22Rv1 (cell line): Measurements from ENCODE around the gene SLC25A10.
"Not testable (repeated sequence)": the region's sequence is repeated elsewhere in the genome, so short reads cannot be mapped to it uniquely, and the experiment has no call there.

Source experiments
- H3K27ac ChIP-seq: fragments of 450-650 bp; 2 replicates; pipeline ENCODE4 v1.5.1; 2017
- CTCF ChIP-seq: fragments of 450-650 bp; IDR thresholded peaks from 2 replicates; pipeline ENCODE4 v1.5.1; 2017; ENCODE audit warnings: mild to moderate bottlenecking
- ZFX ChIP-seq: fragments of 450-650 bp; IDR thresholded peaks from 2 replicates; pipeline ENCODE4 v1.6.1; 2017; ENCODE audit warnings: antibody characterized with exemption, borderline replicate concordance

The SLC25A10 gene

GRCh38 chr17:81738801-81739393 lies 26.8 kb downstream of the SLC25A10 start:
- TF ChIP-seq ZFX (no peak), CTCF (no peak)
- H3K27ac ChIP-seq: no peak overlapping the region

GRCh38 chr17:81739593-81739992 lies 27.5 kb downstream of the SLC25A10 start:
- H3K27ac ChIP-seq: not testable (repeated sequence)

GRCh38 chr17:81740395-81740961 lies 28.4 kb downstream of the SLC25A10 start:
- TF ChIP-seq CTCF (no peak), ZFX (no peak)
- H3K27ac ChIP-seq: no peak overlapping the region

- TF ChIP-seq CTCF: no peak
- no peak for TF ChIP-seq ZFX
- no peak overlapping the region for H3K27ac ChIP-seq
These were observed 29.0 kb downstream of the SLC25A10 start for GRCh38 chr17:81741049-81741593.

- TF ChIP-seq CTCF (no peak), ZFX (no peak)
- H3K27ac ChIP-seq: no peak overlapping the region
These were observed 29.7 kb downstream of the SLC25A10 start for GRCh38 chr17:81741594-81742452.
